HG02885 (cell line): ENCODE results near the gene PODNL1.

Experiments
- ATAC-seq: cut with Tn5 transposase; IDR thresholded peaks from one replicate; pipeline ENCODE4 v1.9.1; 2021; ENCODE audit warnings: mild to moderate bottlenecking; ENCODE audit not compliant: unreplicated experiment, poor library complexity

Gene PODNL1

GRCh38 chr19:13959141-13959961 is 21.1 kb upstream of the PODNL1 start:
- ATAC-seq: no peak

GRCh38 chr19:13958043-13958442 is 19.8 kb upstream of the PODNL1 start:
- no peak for ATAC-seq

- ATAC-seq: no peak
Observed at GRCh38 chr19:13957051-13957450, 18.8 kb upstream of the PODNL1 start.

GRCh38 chr19:13956365-13956744 is 18.1 kb upstream of the PODNL1 start:
- ATAC-seq: no peak

GRCh38 chr19:13955662-13956364 is 17.6 kb upstream of the PODNL1 start:
- ATAC-seq: no peak

GRCh38 chr19:13954185-13954584 is 16.0 kb upstream of the PODNL1 start:
- no peak for ATAC-seq

GRCh38 chr19:13952931-13953531 is 14.8 kb upstream of the PODNL1 start:
- no peak for ATAC-seq

GRCh38 chr19:13952154-13952930 is 14.1 kb upstream of the PODNL1 start, which contains the start of gene DCAF15:
DCAF15 (plus strand) TSS chr19:13952509; CDS start chr19:13952513, 4 bp downstream.
- peak; percentile 95 for ATAC-seq

GRCh38 chr19:13951799-13952153 is 13.6 kb upstream of the PODNL1 start:
- no peak for ATAC-seq

- no peak for ATAC-seq
Observed at GRCh38 chr19:13951043-13951442, 12.8 kb upstream of the PODNL1 start.

- ATAC-seq: no peak
Observed at GRCh38 chr19:13946414-13946813, 8.2 kb upstream of the PODNL1 start.

- no peak for ATAC-seq
Observed at GRCh38 chr19:13942023-13942684, 3.9 kb upstream of the PODNL1 start.

- no peak for ATAC-seq
Observed at GRCh38 chr19:13937479-13938300, 527 bp downstream of the PODNL1 start.

GRCh38 chr19:13935765-13936510 is 2.3 kb downstream of the PODNL1 start:
- no peak for ATAC-seq

GRCh38 chr19:13934785-13935109 is 3.5 kb downstream of the PODNL1 start:
- no peak for ATAC-seq

- ATAC-seq: no peak
Observed at GRCh38 chr19:13932911-13933393, 5.3 kb downstream of the PODNL1 start.

- ATAC-seq: no peak
Observed at GRCh38 chr19:13932149-13932637, 6.0 kb downstream of the PODNL1 start.

- ATAC-seq: no peak
Observed at GRCh38 chr19:13931391-13932148, 6.6 kb downstream of the PODNL1 start.
